GM11168 (cell line): Measurements from ENCODE around the gene TENM3.

Experiments
- in situ Hi-C: fragments of 300-500 bp; cut with MboI; formaldehyde crosslinking; loops from one replicate; pipeline ENCODE4 v1.12.0; 2022; ENCODE audit warnings: low sequenced_read_pairs; ENCODE audit not compliant: unreplicated experiment

The TENM3 gene

DNA sequence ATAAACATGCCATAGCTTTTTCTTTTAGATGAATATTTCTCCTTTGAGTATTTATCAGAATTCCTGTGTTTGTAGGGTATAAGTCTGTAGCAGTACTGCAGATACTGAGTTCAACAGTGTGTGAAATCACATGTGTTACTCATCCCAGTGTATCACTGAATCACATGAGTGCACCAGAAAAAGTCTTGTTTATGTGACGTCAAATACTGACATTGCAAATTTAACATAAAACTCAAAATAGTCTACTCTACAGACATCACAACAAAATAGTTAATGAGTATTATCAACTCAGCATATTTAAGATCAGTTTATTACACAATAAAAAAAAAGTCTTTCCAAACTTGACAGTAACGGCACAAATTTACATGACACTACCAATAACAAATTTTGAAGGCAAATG, 452.6 kb downstream of the TENM3 start:
- in situ Hi-C loops, result no loop called here

DNA sequence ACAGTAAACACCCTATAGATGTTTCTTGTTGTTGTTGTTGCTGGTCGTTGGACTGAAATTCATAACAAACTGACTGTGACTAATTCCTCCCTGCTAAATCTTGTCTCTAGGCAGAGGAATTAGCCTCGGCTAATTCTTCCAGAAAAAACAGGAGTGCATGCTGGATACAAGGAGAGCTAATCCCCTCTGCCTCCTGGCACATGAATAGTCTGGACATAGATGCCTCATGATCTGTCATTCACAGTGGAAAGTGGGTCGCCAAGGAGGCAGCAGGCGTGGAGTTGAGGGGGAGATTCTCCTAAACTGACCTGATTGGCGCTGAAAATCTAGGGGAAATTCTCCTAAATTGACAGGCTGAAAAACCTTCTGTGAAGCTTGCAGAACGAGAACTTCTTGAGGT, 453.9 kb downstream of the TENM3 start:
- in situ Hi-C loops, result no loop called here

DNA sequence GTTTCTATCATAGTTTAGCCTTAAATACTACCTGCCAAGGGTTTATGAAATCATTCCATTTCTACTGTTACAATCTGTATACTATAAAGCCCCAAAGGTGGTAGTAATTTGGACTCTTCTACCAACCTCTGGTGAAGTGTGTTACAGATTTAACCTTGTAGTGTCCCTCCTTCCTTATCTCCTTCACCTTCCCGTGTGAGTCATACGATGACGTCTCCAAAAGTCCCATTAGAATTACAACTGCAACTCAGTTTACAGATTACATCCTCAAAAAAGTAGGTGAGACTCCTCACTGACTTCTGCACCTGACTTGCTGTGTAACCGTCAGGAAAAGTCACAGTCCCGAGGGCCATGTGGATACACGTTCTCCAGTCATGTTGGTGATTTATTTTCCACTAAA, 455.0 kb downstream of the TENM3 start:
- in situ Hi-C loops, result no loop called here

DNA sequence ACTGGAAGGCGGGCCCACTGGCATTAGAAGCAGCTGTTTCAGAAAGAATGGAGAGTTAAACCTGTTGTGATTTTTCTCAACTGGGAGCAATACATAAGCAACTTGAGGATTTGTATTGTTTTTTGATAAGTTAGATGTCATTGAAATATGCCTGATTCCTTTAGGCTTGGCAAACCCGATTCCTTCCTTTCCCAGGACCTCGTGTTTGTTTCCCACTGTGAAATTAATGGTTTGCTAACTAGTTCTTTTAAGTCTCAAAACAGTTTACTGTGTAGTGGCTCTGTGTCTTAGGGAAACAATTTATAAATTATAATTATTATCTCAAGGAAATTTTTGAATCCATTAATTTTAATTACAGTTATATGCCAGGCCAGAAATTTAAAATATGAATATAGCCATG, 456.0 kb downstream of the TENM3 start:
- in situ Hi-C loops, result no loop called here

DNA sequence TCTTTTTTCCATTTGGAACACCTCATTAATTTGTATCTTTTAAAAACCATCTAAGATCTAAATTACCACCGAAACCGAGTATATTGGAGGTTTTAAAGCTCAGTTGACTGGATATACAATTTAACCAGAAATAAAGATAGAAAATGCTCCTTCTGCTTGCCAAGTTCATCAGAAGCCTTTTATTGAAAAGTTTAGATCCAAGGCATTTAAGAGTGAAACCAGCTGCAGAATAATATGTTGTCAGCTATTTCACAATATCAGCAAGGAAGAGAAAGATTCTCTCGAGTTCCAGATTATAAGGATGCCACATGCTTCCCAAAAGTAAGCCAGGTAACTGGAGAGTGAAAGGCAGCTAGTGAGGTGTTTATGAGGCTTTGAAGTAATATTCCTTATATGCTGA, 456.6 kb downstream of the TENM3 start:
- in situ Hi-C loops, result no loop called here

DNA sequence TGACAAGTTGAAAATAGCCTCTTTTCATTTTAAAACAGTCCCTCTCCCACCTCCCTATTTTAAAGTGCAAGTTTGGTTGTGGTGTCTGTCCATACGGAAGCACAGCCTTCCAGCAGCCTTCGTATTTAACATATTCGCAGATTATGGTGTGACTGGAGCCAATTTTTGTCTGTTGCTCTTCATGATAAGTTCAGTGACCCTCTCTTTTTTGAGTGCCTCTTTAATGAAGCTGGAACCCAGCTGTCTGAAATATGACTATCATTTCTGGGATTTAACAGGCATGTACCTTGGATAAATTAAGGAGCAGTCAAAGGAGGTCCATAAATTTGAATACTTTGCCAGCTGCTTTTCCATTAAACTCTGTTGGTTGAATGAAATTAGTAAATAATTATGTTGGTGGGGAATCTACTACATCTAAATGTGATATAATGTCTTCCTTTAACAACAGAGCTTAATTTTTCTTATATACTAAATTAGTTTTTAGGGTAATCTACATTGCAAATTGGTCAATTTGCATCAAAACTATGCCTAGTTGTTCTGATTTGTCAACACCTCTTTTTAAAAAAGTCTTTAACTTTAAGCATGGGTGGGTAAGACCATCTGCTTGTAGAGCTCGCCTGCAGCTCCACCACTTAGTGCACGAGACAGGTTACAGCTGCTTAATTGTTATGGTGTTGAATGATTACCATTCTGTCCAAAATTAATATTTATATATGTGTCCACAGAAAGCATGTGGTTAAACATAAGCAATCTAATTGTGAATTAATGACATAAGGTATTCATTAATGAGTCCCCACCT, 457.4 kb downstream of the TENM3 start:
- in situ Hi-C loops, result no loop called here

DNA sequence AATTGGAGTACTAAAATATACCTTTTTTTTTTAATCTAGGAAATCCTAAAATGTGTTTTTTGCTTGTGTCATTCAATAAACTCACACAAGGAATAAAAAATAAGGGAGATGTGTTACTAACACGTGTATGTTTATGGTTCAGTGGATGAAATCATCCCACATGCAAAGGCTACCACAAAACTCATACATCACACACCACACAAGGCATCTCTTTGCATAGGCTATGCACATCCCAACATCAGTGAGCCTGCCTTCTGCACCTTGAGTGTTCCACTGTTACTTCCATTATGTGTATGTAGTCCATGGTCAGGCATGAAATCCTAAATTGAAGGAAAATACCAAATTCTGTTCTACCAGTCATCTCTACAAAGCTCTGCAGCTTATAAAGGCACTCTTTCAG, 460.9 kb downstream of the TENM3 start:
- in situ Hi-C loops, result no loop called here

DNA sequence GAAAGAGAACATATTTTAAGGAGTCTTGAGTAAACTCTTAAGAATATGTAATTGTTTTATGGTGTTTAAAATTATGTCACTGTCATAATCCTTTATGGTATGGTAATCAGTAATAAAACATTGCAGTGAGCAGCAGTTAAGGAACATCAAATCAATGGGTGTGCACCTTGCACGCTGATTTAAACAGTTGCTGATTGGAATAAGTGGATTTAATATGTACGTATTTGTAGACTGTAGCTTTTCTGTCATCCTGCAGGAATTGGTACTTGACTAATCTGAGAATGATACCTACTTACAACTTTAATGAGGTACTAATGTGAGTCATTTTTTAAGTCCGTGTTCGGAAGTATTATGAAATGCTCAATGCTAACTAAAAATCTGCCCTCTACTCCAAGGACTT, 461.7 kb downstream of the TENM3 start:
- in situ Hi-C loops, result no loop called here

DNA sequence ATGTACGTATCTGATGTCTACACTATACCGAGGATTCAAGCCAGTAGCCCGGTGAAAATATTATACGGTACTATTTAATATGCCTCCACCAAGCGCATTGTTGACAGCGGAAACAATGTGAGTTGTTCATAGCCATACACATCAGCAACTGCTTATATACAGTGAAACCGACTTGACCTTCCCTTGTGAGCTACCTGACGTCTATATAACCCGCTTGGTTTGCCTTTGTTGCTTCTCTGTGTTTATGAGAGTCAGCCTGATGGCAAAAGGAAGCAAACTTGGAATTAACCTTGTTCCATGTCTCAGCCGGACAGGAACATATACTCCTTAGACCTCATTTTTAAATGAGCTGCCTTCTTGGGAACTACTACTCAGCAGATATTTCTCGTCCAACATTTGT, 462.2 kb downstream of the TENM3 start:
- in situ Hi-C loops, result no loop called here

DNA sequence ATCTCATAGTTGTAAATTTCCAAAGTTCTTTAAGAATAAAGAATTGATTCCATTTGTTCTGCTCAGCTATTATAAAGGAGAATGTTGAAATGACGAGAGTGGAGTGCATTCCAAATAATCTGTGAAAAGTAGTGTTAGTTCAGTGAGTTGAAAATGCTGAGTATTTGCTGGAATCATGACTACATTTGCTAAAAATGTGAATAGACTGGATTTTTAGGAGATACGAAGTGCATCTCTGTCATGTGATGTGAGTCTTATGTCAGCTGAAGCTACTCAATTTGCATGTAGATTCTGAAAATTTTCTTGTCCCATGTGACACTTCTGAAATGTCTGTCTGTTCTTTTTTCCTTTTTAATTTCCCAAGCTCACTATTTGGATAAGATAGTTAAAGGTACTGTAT, 468.0 kb downstream of the TENM3 start:
- in situ Hi-C loops, result no loop called here

DNA sequence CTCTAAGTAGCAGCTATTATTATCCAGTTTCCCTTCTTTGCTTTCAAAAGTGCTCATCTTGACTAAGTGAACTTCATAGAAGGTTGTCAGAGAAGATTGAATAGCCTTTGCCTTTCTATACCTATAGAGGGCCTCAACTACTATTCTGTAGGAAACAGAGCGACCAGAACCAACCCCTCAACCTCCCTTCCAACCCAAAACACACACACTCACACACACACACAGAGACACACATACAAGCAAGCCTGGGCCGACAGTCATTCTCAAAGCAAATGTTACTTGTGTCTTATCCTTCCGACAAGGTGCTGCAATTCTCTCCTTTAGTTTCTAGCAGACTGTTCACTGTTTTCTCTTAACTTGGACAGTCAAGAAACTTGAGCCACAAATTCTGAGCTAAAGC, 472.3 kb downstream of the TENM3 start:
- in situ Hi-C loops, result no loop called here

DNA sequence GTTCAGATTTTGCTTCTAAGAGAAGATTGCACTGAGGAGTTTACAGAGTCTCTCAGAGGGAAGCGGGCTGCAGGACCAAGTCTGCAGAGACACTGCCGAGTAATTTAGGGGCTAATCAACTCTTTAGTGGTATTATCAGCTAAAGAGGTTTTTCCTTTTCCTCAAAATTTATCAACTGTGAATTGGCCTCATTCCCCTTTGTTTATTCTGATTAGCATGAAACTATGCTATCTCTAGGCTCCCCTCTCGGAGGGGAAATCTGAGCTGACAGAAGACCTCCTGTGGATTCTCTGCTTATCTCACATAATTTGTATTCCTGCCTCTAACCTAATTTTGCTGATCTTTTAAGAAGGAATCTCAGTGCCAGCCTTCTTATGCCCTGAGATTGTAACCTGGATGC, 473.0 kb downstream of the TENM3 start:
- in situ Hi-C loops, result no loop called here

DNA sequence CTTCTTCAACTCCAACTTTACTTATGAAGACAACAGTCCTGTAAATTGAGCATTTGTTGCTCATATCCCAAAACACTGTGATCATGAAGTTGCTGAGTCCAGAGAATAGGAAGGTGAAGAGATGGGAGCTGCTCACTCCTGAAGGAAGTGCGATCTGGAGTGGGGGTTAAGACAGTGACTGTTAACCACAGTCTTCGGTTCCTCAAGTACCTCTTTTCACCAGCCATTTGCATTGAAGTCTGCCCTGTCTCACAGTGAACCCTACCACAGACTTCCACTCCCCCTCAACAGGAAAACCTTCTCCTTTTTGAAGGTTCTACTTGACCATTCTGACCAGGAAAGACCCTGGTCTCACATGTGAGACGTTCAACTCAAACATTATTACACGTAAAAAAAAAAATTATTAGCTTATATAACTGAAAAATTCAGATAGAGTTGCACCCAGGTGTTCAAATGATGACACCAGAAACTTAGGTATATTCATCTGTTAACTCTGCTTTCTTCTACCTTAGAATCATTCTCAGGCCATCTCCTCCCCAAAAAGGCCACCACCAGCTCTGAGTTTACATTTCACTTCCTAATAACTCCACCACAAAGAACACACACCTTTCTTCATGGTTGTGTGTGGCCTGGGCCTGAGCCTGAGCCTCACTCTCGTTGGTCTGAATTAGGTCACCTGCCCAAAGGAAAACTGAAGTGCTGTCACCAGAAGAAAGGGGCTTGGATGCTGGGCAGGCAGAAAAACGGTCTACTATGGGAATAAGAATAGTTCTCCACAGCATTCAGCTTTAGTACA, 474.8 kb downstream of the TENM3 start:
- in situ Hi-C loops, result no loop called here

DNA sequence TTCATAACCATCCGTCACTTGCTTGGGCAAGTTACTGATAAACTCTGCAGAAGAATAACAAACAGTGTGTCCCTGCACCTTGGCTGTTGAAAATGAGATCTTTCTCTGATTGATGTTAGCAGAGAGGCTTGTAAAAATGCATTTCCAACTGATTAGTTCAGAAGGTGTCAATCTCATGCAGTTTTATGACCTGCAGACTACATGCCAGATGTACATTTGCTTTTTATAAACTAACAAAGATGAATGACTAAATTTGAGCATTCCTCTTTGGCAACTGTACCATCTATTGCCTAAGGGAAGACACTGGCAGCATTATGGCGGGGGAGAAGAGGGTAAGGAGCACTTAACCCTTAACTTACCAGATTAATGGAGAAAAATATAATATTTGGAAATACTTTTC, 481.2 kb downstream of the TENM3 start:
- in situ Hi-C loops, result no loop called here

DNA sequence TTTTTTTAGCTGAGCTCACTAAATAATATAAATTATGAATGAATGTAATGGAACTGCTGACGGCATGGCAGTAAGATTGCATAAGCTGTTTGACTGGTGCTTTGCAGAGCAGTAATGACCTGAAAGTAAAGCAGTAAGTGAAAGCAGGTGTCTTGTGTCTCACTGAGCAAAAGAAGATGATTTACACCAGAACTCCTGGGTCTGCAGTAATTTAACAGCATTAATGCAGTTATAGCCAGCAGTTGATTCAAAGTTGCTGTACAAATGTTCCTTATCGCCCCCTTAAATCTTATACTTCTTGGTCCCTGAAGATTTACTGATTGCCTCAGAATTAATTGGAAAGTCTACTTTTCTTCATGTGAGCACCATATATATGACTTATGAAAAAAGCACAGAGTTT, 486.3 kb downstream of the TENM3 start:
- in situ Hi-C loops, result no loop called here

DNA sequence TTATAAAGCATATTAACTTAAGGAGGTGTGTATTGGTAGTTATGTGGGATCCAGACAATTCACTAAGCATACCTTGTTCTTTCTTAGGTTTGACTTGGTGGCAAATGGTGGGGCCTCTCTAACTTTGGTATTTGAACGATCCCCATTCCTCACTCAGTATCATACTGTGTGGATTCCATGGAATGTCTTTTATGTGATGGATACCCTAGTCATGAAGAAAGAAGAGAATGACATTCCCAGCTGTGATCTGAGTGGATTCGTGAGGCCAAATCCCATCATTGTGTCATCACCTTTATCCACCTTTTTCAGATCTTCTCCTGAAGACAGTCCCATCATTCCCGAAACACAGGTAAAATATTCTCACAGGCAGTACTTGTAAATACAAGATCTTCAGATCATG, 487.6 kb downstream of the TENM3 start:
- in situ Hi-C loops, result no loop called here

DNA sequence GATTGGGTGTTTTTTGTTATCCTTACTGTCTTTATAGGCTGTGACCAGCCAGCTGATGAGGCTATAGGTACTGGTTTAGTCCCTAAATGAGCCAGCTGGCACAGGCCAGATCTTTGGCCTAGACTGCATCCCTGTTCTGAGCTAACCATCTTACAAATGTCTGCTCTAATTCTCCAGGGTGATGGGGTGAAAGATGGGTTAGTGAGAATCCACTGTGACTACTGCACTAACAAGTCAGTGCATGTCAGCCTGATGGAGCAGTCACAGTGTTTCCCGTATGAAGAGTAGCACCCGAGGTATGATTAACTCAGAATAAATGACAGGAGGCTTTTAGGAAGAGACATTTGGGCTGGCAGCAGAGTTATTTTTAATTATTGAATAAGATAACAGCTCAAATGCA, 493.0 kb downstream of the TENM3 start:
- in situ Hi-C loops, result no loop called here

DNA sequence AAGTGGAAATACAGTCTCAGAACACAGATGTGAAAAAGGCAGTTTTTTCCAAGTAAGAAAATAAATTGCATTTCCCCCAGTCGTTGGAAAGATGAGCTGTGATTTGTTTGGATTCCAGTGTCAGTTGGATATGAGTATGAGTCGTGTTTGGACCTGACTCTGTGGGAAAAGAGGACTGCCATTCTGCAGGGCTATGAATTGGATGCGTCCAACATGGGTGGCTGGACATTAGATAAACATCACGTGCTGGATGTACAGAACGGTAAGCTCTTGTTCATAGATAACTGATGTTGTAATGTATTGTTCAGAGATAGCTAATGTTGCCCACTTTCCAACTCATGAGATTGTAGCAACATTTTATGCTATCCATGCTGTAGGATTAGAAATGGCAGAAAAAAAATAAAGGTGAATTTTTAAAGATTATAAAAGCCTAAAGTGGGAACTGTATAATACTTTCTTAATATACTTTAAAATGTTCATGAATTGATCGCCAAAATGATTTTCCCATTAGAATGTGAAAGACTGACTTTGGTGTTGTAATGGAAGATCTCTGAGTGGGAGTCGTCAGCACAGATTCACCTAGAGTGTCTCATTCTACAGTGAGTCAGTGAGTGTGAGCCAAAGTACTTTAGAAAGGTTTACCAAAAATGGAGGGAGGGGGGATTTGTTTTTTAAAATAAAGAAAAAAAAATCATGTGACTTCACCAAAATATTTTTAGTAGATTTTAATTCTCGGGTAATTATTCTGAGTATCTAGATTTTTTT, 495.3 kb downstream of the TENM3 start:
- in situ Hi-C loops, result no loop called here

DNA sequence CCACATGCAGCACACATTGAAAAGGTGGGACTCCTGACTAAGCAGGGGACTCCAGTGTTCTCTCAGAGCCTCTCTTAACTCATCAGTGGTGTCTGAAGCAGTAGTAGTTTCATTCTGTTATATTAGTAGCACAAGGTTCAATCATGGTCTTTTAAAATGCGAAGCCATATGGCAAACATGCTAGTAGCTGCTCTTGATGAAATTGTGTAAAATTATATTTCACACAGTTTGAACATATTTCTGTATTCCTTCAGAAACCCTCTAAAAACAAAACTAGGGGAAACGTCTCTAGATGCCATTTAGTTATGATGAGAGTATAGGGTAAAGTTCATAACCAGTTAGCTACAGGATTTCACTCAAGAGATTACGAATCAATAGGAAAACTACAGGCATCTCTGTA, 497.1 kb downstream of the TENM3 start:
- in situ Hi-C loops, result no loop called here

DNA sequence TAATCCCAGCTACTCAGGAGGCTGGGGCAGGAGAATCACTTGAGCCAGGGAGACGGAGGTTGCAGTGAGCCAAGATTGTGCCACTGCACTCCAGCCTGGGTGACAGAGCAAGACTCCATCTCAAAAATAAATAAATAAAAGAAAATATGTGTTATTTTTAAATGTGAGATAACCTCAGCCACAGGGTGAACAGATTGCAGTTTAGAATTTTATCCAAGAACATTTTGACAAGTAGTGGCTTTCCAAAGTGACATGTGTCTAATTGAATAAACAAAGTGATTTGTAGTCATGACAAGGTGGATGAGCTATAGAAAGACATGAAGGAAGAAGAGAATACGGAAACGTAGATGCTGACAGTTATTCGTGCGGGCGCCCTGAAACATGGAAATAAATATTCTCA, 497.9 kb downstream of the TENM3 start:
- in situ Hi-C loops, result no loop called here

DNA sequence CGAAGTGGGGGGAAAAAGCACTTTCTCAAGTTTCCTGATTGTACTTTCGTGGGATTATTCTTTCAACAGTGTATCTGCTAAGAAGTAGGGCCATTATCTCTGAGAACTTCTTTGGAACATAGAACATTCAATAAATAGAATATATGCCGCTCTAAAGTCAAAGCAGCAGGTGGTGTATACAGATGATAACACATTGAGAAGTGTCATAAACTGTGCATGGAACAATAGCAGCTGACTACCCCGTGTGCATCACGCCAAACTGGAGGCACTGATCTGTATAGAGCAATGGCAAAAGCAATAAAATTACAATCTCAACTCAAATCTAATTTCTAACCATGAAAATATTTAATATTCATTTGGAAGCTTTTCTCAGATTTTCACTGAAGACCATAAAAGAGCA, 498.7 kb downstream of the TENM3 start:
- in situ Hi-C loops, result no loop called here
